ENCODE results near the gene UBE2G1.

Gene UBE2G1

GRCh38 chr17:4241535-4241934, 124.9 kb downstream of the UBE2G1 start:
- no peak for DNase-seq
- Histone ChIP-seq H3K4me1 (ENCODE audit: control extremely low read depth in 1 of 4, control insufficient read depth in 4 of 4, insufficient read depth in 4 of 4, low read length in 3 of 4) (no peaks in the 10 kb centered on the region), H3K36me3 (ENCODE audit: control insufficient read depth in 4 of 4, insufficient read depth in 4 of 4, low read length in 3 of 4) (peaks cover 8 to 33% (median 20%) of the 10 kb centered on the region in 4 experiments), H3K27me3 (replicated peaks in 2 of 5; ENCODE audit: control insufficient read depth in 4 of 5, insufficient read depth in 5 of 5, low read length in 4 of 5) (no peaks in the 10 kb centered on the region), H3K4me3 (ENCODE audit: control insufficient read depth in 1 of 7, extremely low read depth in 1 of 7, insufficient read depth in 4 of 7, low read depth in 2 of 7, low read length in 6 of 7) (no peak overlapping the region), H3K9me3 (ENCODE audit: control extremely low read depth in 1 of 5, control insufficient read depth in 4 of 5, insufficient read depth in 2 of 5, low read depth in 1 of 5, low read length in 4 of 5) (no peaks in the 10 kb centered on the region), H3K27ac (ENCODE audit: insufficient read depth in 1 of 2, low read depth in 1 of 2, low read length in 2 of 2, poor library complexity in 1 of 2, severe bottlenecking in 2 of 2) (no peak overlapping the region)
- ChIA-PET CTCF (interaction anchor here (1.5 to 3.8 kb wide), 2 partner anchors 9 to 12 kb away, joined by 7 to 22 read pairs; no protein-coding TSS in a partner anchor), POLR2A (no interaction called here)
- 94% methylated on average over 10 of the region's 11 CpGs for WGBS (ENCODE audit: insufficient coverage)

- Histone ChIP-seq H3K27ac (ENCODE audit: insufficient read depth in 1 of 2, low read depth in 1 of 2, low read length in 2 of 2, poor library complexity in 1 of 2, severe bottlenecking in 2 of 2) (no peak overlapping the region), H3K4me1 (ENCODE audit: control extremely low read depth in 1 of 4, control insufficient read depth in 4 of 4, insufficient read depth in 4 of 4, low read length in 3 of 4) (no peaks in the 10 kb centered on the region), H3K36me3 (ENCODE audit: control insufficient read depth in 4 of 4, insufficient read depth in 4 of 4, low read length in 3 of 4) (peaks cover 7 to 59% (median 32%) of the 10 kb centered on the region in 4 experiments), H3K4me3 (ENCODE audit: control insufficient read depth in 1 of 7, extremely low read depth in 1 of 7, insufficient read depth in 4 of 7, low read depth in 2 of 7, low read length in 6 of 7) (no peak overlapping the region), H3K27me3 (replicated peaks in 2 of 5; ENCODE audit: control insufficient read depth in 4 of 5, insufficient read depth in 5 of 5, low read length in 4 of 5) (no peaks in the 10 kb centered on the region), H3K9me3 (ENCODE audit: control extremely low read depth in 1 of 5, control insufficient read depth in 4 of 5, insufficient read depth in 2 of 5, low read depth in 1 of 5, low read length in 4 of 5) (no peaks in the 10 kb centered on the region)
- no peak for DNase-seq
- ChIA-PET POLR2A (no interaction called here), CTCF (no interaction called here)
- no CpG with 5 or more reads among the region's 3 CpGs for WGBS (ENCODE audit: insufficient coverage)
These were observed 130.0 kb downstream of the UBE2G1 start for GRCh38 chr17:4236456-4236855.

- H3K27ac ChIP-seq (ENCODE audit: insufficient read depth in 1 of 2, low read depth in 1 of 2, low read length in 2 of 2, poor library complexity in 1 of 2, severe bottlenecking in 2 of 2): no peak overlapping the region
- H3K9me3 ChIP-seq (ENCODE audit: control extremely low read depth in 1 of 5, control insufficient read depth in 4 of 5, insufficient read depth in 2 of 5, low read depth in 1 of 5, low read length in 4 of 5): no peaks in the 10 kb centered on the region
These were observed 130.8 kb downstream of the UBE2G1 start for GRCh38 chr17:4235372-4236279.

GRCh38 chr17:4234401-4234800, 132.1 kb downstream of the UBE2G1 start:
- Histone ChIP-seq H3K27me3 (replicated peaks in 2 of 5; ENCODE audit: control insufficient read depth in 4 of 5, insufficient read depth in 5 of 5, low read length in 4 of 5) (no peaks in the 10 kb centered on the region), H3K36me3 (ENCODE audit: control insufficient read depth in 4 of 4, insufficient read depth in 4 of 4, low read length in 3 of 4) (peaks cover 12 to 63% (median 37%) of the 10 kb centered on the region in 4 experiments), H3K27ac (ENCODE audit: insufficient read depth in 1 of 2, low read depth in 1 of 2, low read length in 2 of 2, poor library complexity in 1 of 2, severe bottlenecking in 2 of 2) (no peak overlapping the region), H3K4me3 (ENCODE audit: control insufficient read depth in 1 of 7, extremely low read depth in 1 of 7, insufficient read depth in 4 of 7, low read depth in 2 of 7, low read length in 6 of 7) (no peak overlapping the region), H3K4me1 (ENCODE audit: control extremely low read depth in 1 of 4, control insufficient read depth in 4 of 4, insufficient read depth in 4 of 4, low read length in 3 of 4) (no peaks in the 10 kb centered on the region), H3K9me3 (ENCODE audit: control extremely low read depth in 1 of 5, control insufficient read depth in 4 of 5, insufficient read depth in 2 of 5, low read depth in 1 of 5, low read length in 4 of 5) (no peaks in the 10 kb centered on the region)
- CTCF ChIA-PET: interaction anchor here (1.1 to 2.1 kb wide), 3 partner anchors 15 to 22 kb away, joined by 3 to 9 read pairs (median 4); no protein-coding TSS in a partner anchor
- DNase-seq: no peak
- POLR2A ChIA-PET: no interaction called here

More at GRCh38 chr17:4235372-4236279, 130.8 kb downstream of the UBE2G1 start:
- H3K4me1 ChIP-seq (ENCODE audit: control extremely low read depth in 1 of 4, control insufficient read depth in 4 of 4, insufficient read depth in 4 of 4, low read length in 3 of 4): no peaks in the 10 kb centered on the region
- DNase-seq: no peak
- ChIA-PET POLR2A (no interaction called here), CTCF (interaction anchor here (0.8 to 1.4 kb wide), 3 partner anchors 11 to 20 kb away, joined by 3 to 4 read pairs (median 3); no protein-coding TSS in a partner anchor)
- no peak overlapping the region for H3K4me3 ChIP-seq (ENCODE audit: control insufficient read depth in 1 of 7, extremely low read depth in 1 of 7, insufficient read depth in 4 of 7, low read depth in 2 of 7, low read length in 6 of 7)
- no peaks in the 10 kb centered on the region for H3K27me3 ChIP-seq (replicated peaks in 2 of 5; ENCODE audit: control insufficient read depth in 4 of 5, insufficient read depth in 5 of 5, low read length in 4 of 5)
- peaks cover 7 to 60% (median 36%) of the 10 kb centered on the region in 4 experiments for H3K36me3 ChIP-seq (ENCODE audit: control insufficient read depth in 4 of 4, insufficient read depth in 4 of 4, low read length in 3 of 4)
- 100% methylated on average over 1 of the region's 8 CpGs for WGBS (ENCODE audit: insufficient coverage)

GRCh38 chr17:4233668-4234258, 132.7 kb downstream of the UBE2G1 start:
- DNase-seq: no peak
- ChIA-PET POLR2A (interaction anchor here (0.6 kb wide), 1 partner anchor 40 kb away, joined by 4 read pairs; no protein-coding TSS in a partner anchor), CTCF (interaction anchor here (1.1 to 2.1 kb wide), 3 partner anchors 16 to 22 kb away, joined by 3 to 9 read pairs (median 4); no protein-coding TSS in a partner anchor)
- H3K4me1 ChIP-seq (ENCODE audit: control extremely low read depth in 1 of 4, control insufficient read depth in 4 of 4, insufficient read depth in 4 of 4, low read length in 3 of 4): no peaks in the 10 kb centered on the region
- WGBS (ENCODE audit: insufficient coverage): 96% methylated on average over 4 of the region's 7 CpGs
- no peaks in the 10 kb centered on the region for H3K27me3 ChIP-seq (replicated peaks in 2 of 5; ENCODE audit: control insufficient read depth in 4 of 5, insufficient read depth in 5 of 5, low read length in 4 of 5)
- peaks cover 12 to 59% (median 35%) of the 10 kb centered on the region in 4 experiments for H3K36me3 ChIP-seq (ENCODE audit: control insufficient read depth in 4 of 4, insufficient read depth in 4 of 4, low read length in 3 of 4)
- no peak overlapping the region for H3K27ac ChIP-seq (ENCODE audit: insufficient read depth in 1 of 2, low read depth in 1 of 2, low read length in 2 of 2, poor library complexity in 1 of 2, severe bottlenecking in 2 of 2)
- no peaks in the 10 kb centered on the region for H3K9me3 ChIP-seq (ENCODE audit: control extremely low read depth in 1 of 5, control insufficient read depth in 4 of 5, insufficient read depth in 2 of 5, low read depth in 1 of 5, low read length in 4 of 5)
- H3K4me3 ChIP-seq (ENCODE audit: control insufficient read depth in 1 of 7, extremely low read depth in 1 of 7, insufficient read depth in 4 of 7, low read depth in 2 of 7, low read length in 6 of 7): no peak overlapping the region

- no peak overlapping the region for H3K4me3 ChIP-seq (ENCODE audit: control insufficient read depth in 1 of 7, extremely low read depth in 1 of 7, insufficient read depth in 4 of 7, low read depth in 2 of 7, low read length in 6 of 7)
- no peak overlapping the region for H3K27ac ChIP-seq (ENCODE audit: insufficient read depth in 1 of 2, low read depth in 1 of 2, low read length in 2 of 2, poor library complexity in 1 of 2, severe bottlenecking in 2 of 2)
- no peak for DNase-seq
- ChIA-PET CTCF (interaction anchor here (2.1 kb wide), 1 partner anchor 18 kb away, joined by 9 read pairs; no protein-coding TSS in a partner anchor), POLR2A (no interaction called here)
- H3K27me3 ChIP-seq (replicated peaks in 2 of 5; ENCODE audit: control insufficient read depth in 4 of 5, insufficient read depth in 5 of 5, low read length in 4 of 5): no peaks in the 10 kb centered on the region
- 46% methylated on average over 2 of the region's 4 CpGs for WGBS (ENCODE audit: insufficient coverage)
- no peaks in the 10 kb centered on the region for H3K9me3 ChIP-seq (ENCODE audit: control extremely low read depth in 1 of 5, control insufficient read depth in 4 of 5, insufficient read depth in 2 of 5, low read depth in 1 of 5, low read length in 4 of 5)
- H3K4me1 ChIP-seq (ENCODE audit: control extremely low read depth in 1 of 4, control insufficient read depth in 4 of 4, insufficient read depth in 4 of 4, low read length in 3 of 4): no peaks in the 10 kb centered on the region
- H3K36me3 ChIP-seq (ENCODE audit: control insufficient read depth in 4 of 4, insufficient read depth in 4 of 4, low read length in 3 of 4): peaks cover 12 to 57% (median 33%) of the 10 kb centered on the region in 4 experiments
These were observed 134.2 kb downstream of the UBE2G1 start for GRCh38 chr17:4232168-4232813.

Measured in common myeloid progenitor, CD34-positive (primary cell).